ENCODE measurements around the gene TBC1D19. TPM values are rescaled to one million over a fixed set of nuclear protein-coding genes. Genes with fewer than 3 reads are reported as not detected.

Gene TBC1D19
- total RNA-seq, 1 donor = 67.1 TPM

Small RNA genes within 50 kb of the gene (small RNA-seq; reads per million reads assigned to genes)
- not detected for gene RF00284

Other genes with a start within 250 kb of the TBC1D19 start
- gene CCKAR, start 93.6 kb upstream of the TBC1D19 start, total RNA-seq (ENCODE audit: low replicate concordance) = 3.1 TPM in 1 of 2 replicates, not detected in the other

Measured in fibroblast of the aortic adventitia (primary cell).